ENCODE data around the gene TEX29. TPM values are rescaled to one million over a fixed set of nuclear protein-coding genes. Genes with fewer than 3 reads are reported as not detected.

The TEX29 gene
- polyA plus RNA-seq, 1 donor from 2014 or later = not detected

GRCh38 chr13:111383591-111384440, 63.4 kb downstream of the TEX29 start:
- no peaks in the 10 kb centered on the region for H4K20me1 ChIP-seq (ENCODE audit: insufficient read depth)
- no peak overlapping the region for H2AFZ ChIP-seq (ENCODE audit: low read depth, low read length)

More at GRCh38 chr13:111383591-111384440, 63.4 kb downstream of the TEX29 start:
- Histone ChIP-seq H3F3A (ENCODE audit: insufficient read depth, low read length, poor library complexity, severe bottlenecking) (peaks cover 2% of the 10 kb centered on the region), H3K4me3 (ENCODE audit: low read length) (peak overlapping the region; percentile 47), H3K9me2 (ENCODE audit: insufficient read depth, low read length) (no peaks in the 10 kb centered on the region), H3K9me3 (ENCODE audit: low read length) (no peaks in the 10 kb centered on the region), H3K4me2 (ENCODE audit: low read length) (no peak overlapping the region), H3K36me3 (ENCODE audit: insufficient read depth, low read length) (no peaks in the 10 kb centered on the region), H3K79me2 (replicated peaks; ENCODE audit: insufficient read depth, low read length) (no peaks in the 10 kb centered on the region), H3K27me3 (ENCODE audit: insufficient read depth, low read depth, low read length) (no peaks in the 10 kb centered on the region), H3K27ac (ENCODE audit: low read length) (peak overlapping the region; percentile 91), H3K9ac (ENCODE audit: low read length) (peak overlapping the region; percentile 60)
- TF ChIP-seq SMC3 (conservative IDR thresholded peaks at IDR 0.05; ENCODE audit: poor library complexity) = no peak
- no peak for TF ChIP-seq EZH2 (IDR thresholded peaks at IDR 0.05; ENCODE audit: borderline replicate concordance, insufficient read depth, low read length, poor library complexity, severe bottlenecking)
- no peak for TF ChIP-seq MXI1 (conservative IDR thresholded peaks at IDR 0.05; ENCODE audit: poor library complexity, severe bottlenecking)
- no peak for TF ChIP-seq CTCF (IDR thresholded peaks at IDR 0.05; ENCODE audit: poor library complexity, severe bottlenecking)
- no peak for TF ChIP-seq RAD21 (conservative IDR thresholded peaks at IDR 0.05)
- TF ChIP-seq REST (IDR thresholded peaks at IDR 0.05; ENCODE audit: borderline replicate concordance) = no peak
- no peak for TF ChIP-seq POLR2AphosphoS5 (IDR thresholded peaks at IDR 0.05)
- no peak for TF ChIP-seq EP300 (conservative IDR thresholded peaks at IDR 0.05; ENCODE audit: poor library complexity, severe bottlenecking)
- TF ChIP-seq TAF1 (IDR thresholded peaks at IDR 0.05; ENCODE audit: low read depth) = no peak
